ENCODE results near the gene ZBTB48.
A peak's percentile ranks its signal among the peaks of the same experiment; 100 is the strongest.
"Not testable (repeated sequence)": the region's sequence is repeated elsewhere in the genome, so short reads cannot be mapped to it uniquely, and the experiment has no call there.

Gene ZBTB48

DNA sequence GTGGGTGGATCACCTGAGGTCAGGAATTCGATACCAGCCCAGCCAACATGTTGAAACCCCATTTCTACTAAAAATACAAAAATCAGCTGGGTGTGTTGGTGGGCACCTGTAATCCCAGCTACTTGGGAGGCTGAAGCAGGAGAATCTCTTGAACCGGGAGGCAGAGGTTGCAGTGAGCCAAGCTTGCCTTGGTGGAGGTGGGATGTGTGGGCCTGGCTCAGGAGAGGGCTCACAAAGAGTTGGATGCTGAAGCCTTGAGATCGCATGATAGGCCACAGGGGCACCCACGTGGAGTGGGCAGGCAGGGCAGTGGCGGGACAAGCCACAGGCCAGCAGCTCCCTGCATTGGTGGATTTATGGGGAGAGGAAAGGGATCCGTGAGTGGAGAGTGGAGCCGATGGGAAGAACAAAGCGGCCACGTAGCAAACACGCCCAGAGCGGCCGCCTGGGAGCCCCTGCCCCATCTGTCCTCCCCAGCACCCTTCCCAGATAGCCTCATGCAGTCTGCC is 49.2 kb downstream of the ZBTB48 start:
- Histone ChIP-seq H3K4me3 (ENCODE audit: low read length) (no peak overlapping the region), H3K9ac (ENCODE audit: low read depth, low read length) (no peak overlapping the region), H3K27me3 (ENCODE audit: insufficient read depth, low read length) (no peaks in the 10 kb centered on the region), H3K9me3 (ENCODE audit: insufficient read depth, low read depth, low read length) (no peaks in the 10 kb centered on the region), H3K36me3 (ENCODE audit: insufficient read depth, low read length) (peaks cover 53% of the 10 kb centered on the region), H3K4me1 (ENCODE audit: insufficient read depth, low read length) (0 out of 2 replicates have a peak, but pooled peaks cover 1% of the 10 kb centered on the region), H3K27ac (ENCODE audit: low read depth, low read length) (no peak overlapping the region)
- 92% methylated on average over 12 of the region's 12 CpGs for WGBS

DNA sequence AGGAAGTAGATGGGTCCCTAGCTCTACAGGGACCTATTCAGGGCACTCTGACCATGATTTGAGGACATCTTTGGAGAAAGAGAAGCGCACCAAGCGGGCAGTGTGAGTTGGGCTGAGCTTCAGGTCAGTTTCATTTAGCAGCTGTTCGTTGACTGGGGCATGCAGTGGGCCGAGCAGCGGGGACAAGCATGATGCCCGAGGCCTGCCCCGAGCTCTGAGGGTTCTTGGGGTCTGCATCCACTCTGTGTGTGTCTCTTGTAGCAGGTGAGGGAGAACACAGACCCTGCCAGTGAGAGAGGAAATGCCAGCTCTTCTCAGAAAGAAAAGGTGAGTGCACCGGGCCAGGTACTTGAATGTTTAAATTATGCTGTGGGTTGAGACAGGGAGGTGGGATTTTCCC is 50.2 kb downstream of the ZBTB48 start:
- Histone ChIP-seq H3K4me1 (ENCODE audit: insufficient read depth, low read length) (no peaks in the 10 kb centered on the region), H3K27me3 (ENCODE audit: insufficient read depth, low read length) (no peaks in the 10 kb centered on the region), H3K9ac (ENCODE audit: low read depth, low read length) (peak overlapping the region; percentile 30; the same call in 1 of the 2 replicates), H3K27ac (ENCODE audit: low read depth, low read length) (no peak overlapping the region), H3K9me3 (ENCODE audit: insufficient read depth, low read depth, low read length) (no peaks in the 10 kb centered on the region), H3K36me3 (ENCODE audit: insufficient read depth, low read length) (peaks cover 62% of the 10 kb centered on the region), H3K4me3 (ENCODE audit: low read length) (no peak overlapping the region)
- WGBS: 94% methylated on average over 8 of the region's 8 CpGs

- no peak overlapping the region for H3K9ac ChIP-seq (ENCODE audit: low read depth, low read length)
- no peak overlapping the region for H3K27ac ChIP-seq (ENCODE audit: low read depth, low read length)
- no peaks in the 10 kb centered on the region for H3K27me3 ChIP-seq (ENCODE audit: insufficient read depth, low read length)
- no peaks in the 10 kb centered on the region for H3K4me1 ChIP-seq (ENCODE audit: insufficient read depth, low read length)
- H3K4me3 ChIP-seq (ENCODE audit: low read length): no peak overlapping the region
- H3K9me3 ChIP-seq (ENCODE audit: insufficient read depth, low read depth, low read length): no peaks in the 10 kb centered on the region
- H3K36me3 ChIP-seq (ENCODE audit: insufficient read depth, low read length): peaks cover 73% of the 10 kb centered on the region
- 97% methylated on average over 8 of the region's 8 CpGs for WGBS
These were observed 51.3 kb downstream of the ZBTB48 start for GRCh38 chr1:6631058-6631457.

DNA sequence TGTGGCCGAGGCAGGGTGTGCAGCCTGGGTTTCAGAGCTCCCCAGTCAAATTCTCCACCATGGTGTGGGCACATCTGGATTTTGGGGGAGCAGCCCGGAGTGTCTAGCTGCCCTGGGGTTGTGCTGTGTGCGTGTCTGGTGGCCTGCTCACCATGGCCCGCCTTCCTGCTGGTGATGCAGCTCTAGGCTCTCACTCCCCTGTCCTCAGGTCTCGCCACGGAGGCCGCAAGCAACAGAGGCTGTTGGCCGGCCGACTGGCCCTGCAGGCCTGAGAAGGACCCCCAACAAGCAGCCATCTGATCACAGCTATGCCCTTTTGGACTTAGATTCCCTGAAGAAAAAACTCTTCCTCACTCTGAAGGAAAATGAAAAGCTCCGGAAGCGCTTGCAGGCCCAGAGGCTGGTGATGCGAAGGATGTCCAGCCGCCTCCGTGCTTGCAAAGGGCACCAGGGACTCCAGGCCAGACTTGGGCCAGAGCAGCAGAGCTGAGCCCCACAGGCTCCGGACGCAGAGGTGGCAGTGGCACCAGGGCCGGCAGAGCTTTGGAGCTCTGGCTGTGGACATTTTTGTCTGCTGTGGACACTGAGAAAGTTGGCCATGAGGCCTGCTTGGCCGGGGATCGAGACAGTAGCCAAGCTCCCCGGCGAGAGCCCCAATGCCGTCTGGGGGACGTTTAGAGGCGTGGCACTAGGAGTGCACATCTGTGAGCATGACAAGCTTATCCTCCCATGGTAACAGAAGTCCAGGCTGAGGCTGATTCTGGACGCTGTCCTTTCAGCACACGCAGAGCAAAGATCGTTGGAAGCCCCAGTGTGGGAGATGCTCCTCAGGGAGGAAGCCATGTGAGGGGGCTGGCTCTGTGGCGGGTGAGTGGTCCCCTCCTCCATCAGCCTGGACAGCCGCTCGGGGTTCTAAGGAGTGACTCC is 53.1 kb downstream of the ZBTB48 start:
- Histone ChIP-seq H3K9ac (ENCODE audit: low read depth, low read length) (no peak overlapping the region), H3K36me3 (ENCODE audit: insufficient read depth, low read length) (peaks cover 80% of the 10 kb centered on the region), H3K9me3 (ENCODE audit: insufficient read depth, low read depth, low read length) (no peaks in the 10 kb centered on the region), H3K27me3 (ENCODE audit: insufficient read depth, low read length) (no peaks in the 10 kb centered on the region), H3K27ac (ENCODE audit: low read depth, low read length) (no peak overlapping the region), H3K4me1 (ENCODE audit: insufficient read depth, low read length) (no peaks in the 10 kb centered on the region), H3K4me3 (ENCODE audit: low read length) (no peak overlapping the region)
- WGBS: 94% methylated on average over 28 of the region's 30 CpGs

GRCh38 chr1:6634371-6635052 is 54.7 kb downstream of the ZBTB48 start:
- Histone ChIP-seq H3K27me3 (ENCODE audit: insufficient read depth, low read length) (no peaks in the 10 kb centered on the region), H3K4me3 (ENCODE audit: low read length) (no peak overlapping the region), H3K9ac (ENCODE audit: low read depth, low read length) (no peak overlapping the region), H3K4me1 (ENCODE audit: insufficient read depth, low read length) (no peaks in the 10 kb centered on the region), H3K27ac (ENCODE audit: low read depth, low read length) (no peak overlapping the region), H3K36me3 (ENCODE audit: insufficient read depth, low read length) (peaks cover 80% of the 10 kb centered on the region), H3K9me3 (ENCODE audit: insufficient read depth, low read depth, low read length) (no peaks in the 10 kb centered on the region)
- 87% methylated on average over 29 of the region's 29 CpGs for WGBS

DNA sequence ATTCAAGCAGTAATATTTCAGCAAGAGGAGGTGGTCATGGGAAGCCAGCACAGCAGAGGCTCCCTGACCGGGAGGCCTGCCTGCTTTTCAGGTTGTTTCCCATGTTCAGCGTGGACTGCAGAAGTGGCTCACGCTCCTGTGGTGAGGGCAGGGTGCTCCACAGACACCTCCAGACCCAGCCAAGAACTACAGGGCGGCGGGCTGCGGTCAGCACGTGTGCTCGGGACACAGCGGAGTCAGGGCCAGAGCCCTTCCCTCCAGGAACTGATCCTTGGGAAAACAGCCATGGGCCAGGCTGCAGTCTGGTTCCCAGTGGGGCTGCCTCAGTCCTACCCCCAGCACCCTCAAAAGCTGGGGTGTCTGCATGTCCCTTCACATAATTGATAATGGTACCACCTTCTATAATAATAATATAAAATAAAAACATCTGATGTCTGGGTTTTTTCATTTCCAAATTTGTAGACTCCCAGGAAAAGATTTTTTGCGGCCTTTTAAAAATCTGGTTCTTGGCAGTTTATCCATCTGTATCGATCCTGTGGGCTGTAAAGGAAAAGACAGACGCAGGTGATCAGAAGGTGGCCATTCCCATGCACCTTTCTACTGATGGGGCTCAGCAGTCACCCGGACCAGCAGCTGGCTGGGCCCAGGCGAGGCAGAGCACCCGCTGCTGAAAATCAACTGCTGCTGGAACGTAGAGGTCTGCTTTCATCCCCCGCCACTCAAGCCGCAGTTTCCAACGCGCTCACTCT is 55.5 kb downstream of the ZBTB48 start:
- H3K4me3 ChIP-seq (ENCODE audit: low read length): no peak overlapping the region

GRCh38 chr1:6635910-6636760 is 56.3 kb downstream of the ZBTB48 start:
- Histone ChIP-seq H3K9ac (ENCODE audit: low read depth, low read length) (no peak overlapping the region), H3K4me3 (ENCODE audit: low read length) (no peak overlapping the region), H3K27ac (ENCODE audit: low read depth, low read length) (no peak overlapping the region), H3K27me3 (ENCODE audit: insufficient read depth, low read length) (no peaks in the 10 kb centered on the region), H3K4me1 (ENCODE audit: insufficient read depth, low read length) (no peaks in the 10 kb centered on the region), H3K9me3 (ENCODE audit: insufficient read depth, low read depth, low read length) (no peaks in the 10 kb centered on the region), H3K36me3 (ENCODE audit: insufficient read depth, low read length) (peaks cover 87% of the 10 kb centered on the region)
- 93% methylated on average over 16 of the region's 16 CpGs for WGBS

More for the DNA sequence above, 55.5 kb downstream of the ZBTB48 start:
- H3K9ac ChIP-seq (ENCODE audit: low read depth, low read length): no peak overlapping the region
- H3K4me1 ChIP-seq (ENCODE audit: insufficient read depth, low read length): no peaks in the 10 kb centered on the region
- H3K27ac ChIP-seq (ENCODE audit: low read depth, low read length): no peak overlapping the region
- peaks cover 80% of the 10 kb centered on the region for H3K36me3 ChIP-seq (ENCODE audit: insufficient read depth, low read length)
- H3K27me3 ChIP-seq (ENCODE audit: insufficient read depth, low read length): no peaks in the 10 kb centered on the region
- H3K9me3 ChIP-seq (ENCODE audit: insufficient read depth, low read depth, low read length): no peaks in the 10 kb centered on the region
- WGBS: 96% methylated on average over 20 of the region's 20 CpGs

DNA sequence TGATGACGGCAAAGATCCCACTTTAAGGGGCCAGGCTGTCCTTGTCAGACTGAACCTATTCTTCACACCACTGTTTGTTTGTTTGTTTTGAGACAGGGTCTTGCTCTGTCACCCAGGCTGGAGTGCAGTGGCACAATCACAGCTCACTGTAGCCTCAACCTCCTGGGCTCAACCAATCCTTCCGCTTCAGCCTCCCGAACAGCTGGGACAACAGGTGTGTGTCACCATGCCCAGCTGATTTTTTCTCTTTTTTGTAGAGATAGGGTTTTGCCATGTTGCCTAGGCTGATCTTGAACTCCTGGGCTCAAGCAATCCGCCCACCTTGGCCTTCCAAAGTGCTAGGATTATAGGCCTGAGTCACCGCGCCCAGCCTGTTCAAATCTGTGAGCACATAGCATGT is 57.0 kb downstream of the ZBTB48 start:
- not testable (repeated sequence) for H3K9ac ChIP-seq (ENCODE audit: low read depth, low read length); H3K4me3 ChIP-seq (ENCODE audit: low read length); H3K27me3 ChIP-seq (ENCODE audit: insufficient read depth, low read length); H3K27ac ChIP-seq (ENCODE audit: low read depth, low read length); H3K4me1 ChIP-seq (ENCODE audit: insufficient read depth, low read length); H3K9me3 ChIP-seq (ENCODE audit: insufficient read depth, low read depth, low read length)
- WGBS: 96% methylated on average over 6 of the region's 6 CpGs
- peaks cover 92% of the 10 kb centered on the region for H3K36me3 ChIP-seq (ENCODE audit: insufficient read depth, low read length)

- H3K4me3 ChIP-seq (ENCODE audit: low read length): no peak overlapping the region
- WGBS: 98% methylated on average over 9 of the region's 9 CpGs
- no peaks in the 10 kb centered on the region for H3K27me3 ChIP-seq (ENCODE audit: insufficient read depth, low read length)
- peaks cover 95% of the 10 kb centered on the region for H3K36me3 ChIP-seq (ENCODE audit: insufficient read depth, low read length)
- H3K27ac ChIP-seq (ENCODE audit: low read depth, low read length): no peak overlapping the region
- no peaks in the 10 kb centered on the region for H3K9me3 ChIP-seq (ENCODE audit: insufficient read depth, low read depth, low read length)
- no peaks in the 10 kb centered on the region for H3K4me1 ChIP-seq (ENCODE audit: insufficient read depth, low read length)
- no peak overlapping the region for H3K9ac ChIP-seq (ENCODE audit: low read depth, low read length)
These were observed 58.0 kb downstream of the ZBTB48 start for GRCh38 chr1:6637770-6638169.

DNA sequence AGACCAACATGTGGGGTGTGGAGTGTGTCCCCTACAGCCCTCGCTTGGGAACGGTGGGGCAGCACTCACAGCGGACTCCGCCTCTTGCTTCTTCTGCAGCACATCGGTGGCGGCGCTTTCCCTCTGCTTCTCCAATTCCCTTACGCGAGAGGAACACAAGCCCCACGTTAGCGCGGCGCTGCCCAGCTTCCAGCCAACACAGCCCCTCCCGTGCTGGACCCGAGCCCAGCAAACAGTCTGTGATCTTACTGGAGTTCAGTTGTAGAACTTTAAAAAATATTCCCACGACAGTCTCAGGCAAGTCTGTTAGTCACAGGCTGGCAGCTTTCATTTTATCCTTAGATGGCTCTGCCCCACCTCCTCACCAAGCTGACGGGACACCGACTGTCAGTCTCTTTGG is 58.4 kb downstream of the ZBTB48 start:
- Histone ChIP-seq H3K9ac (ENCODE audit: low read depth, low read length) (no peak overlapping the region), H3K27me3 (ENCODE audit: insufficient read depth, low read length) (no peaks in the 10 kb centered on the region), H3K27ac (ENCODE audit: low read depth, low read length) (no peak overlapping the region), H3K4me1 (ENCODE audit: insufficient read depth, low read length) (no peaks in the 10 kb centered on the region), H3K36me3 (ENCODE audit: insufficient read depth, low read length) (peaks cover 96% of the 10 kb centered on the region), H3K9me3 (ENCODE audit: insufficient read depth, low read depth, low read length) (no peaks in the 10 kb centered on the region), H3K4me3 (ENCODE audit: low read length) (no peak overlapping the region)
- 94% methylated on average over 18 of the region's 18 CpGs for WGBS

All from HUES64 (cell line).